Skeletal muscle satellite cell (primary cell): ENCODE results near the gene SLC15A1.
"Not testable (repeated sequence)": the region's sequence is repeated elsewhere in the genome, so short reads cannot be mapped to it uniquely, and the experiment has no call there.

Experiments used
- H3K27me3 ChIP-seq: 2 replicates; pipeline ENCODE4 v1.7.0; 2013; ENCODE audit warnings: low read length; ENCODE audit not compliant: control insufficient read depth, insufficient read depth
- H3K36me3 ChIP-seq: 2 replicates; pipeline ENCODE4 v1.7.0; 2013; ENCODE audit warnings: mild to moderate bottlenecking, control low read depth, low read length; ENCODE audit not compliant: insufficient read depth
- H3K4me1 ChIP-seq: 2 replicates; pipeline ENCODE4 v1.7.0; 2013; ENCODE audit warnings: low read length; ENCODE audit not compliant: control insufficient read depth, insufficient read depth
- H3K4me2 ChIP-seq: 2 replicates; pipeline ENCODE4 v1.7.0; 2013; ENCODE audit warnings: mild to moderate bottlenecking, low read length
- H3K4me3 ChIP-seq: 2 replicates; pipeline ENCODE4 v1.7.0; 2013; ENCODE audit warnings: low read length
- H3K9ac ChIP-seq: 2 replicates; pipeline ENCODE4 v1.7.0; 2013; ENCODE audit warnings: mild to moderate bottlenecking, low read depth, low read length, moderate library complexity
- H3K9me3 ChIP-seq: replicated peaks from 2 replicates; pipeline ENCODE4 v1.7.0; 2013; ENCODE audit warnings: mild to moderate bottlenecking, control low read depth, low read length

Gene SLC15A1

GRCh38 chr13:98651744-98652143 is 100.7 kb downstream of the SLC15A1 start:
- Histone ChIP-seq H3K4me1 (no peaks in the 10 kb centered on the region), H3K27me3 (peaks cover 6% of the 10 kb centered on the region), H3K9ac (no peak overlapping the region), H3K4me3 (no peak overlapping the region), H3K4me2 (no peak overlapping the region), H3K9me3 (no peaks in the 10 kb centered on the region), H3K36me3 (no peaks in the 10 kb centered on the region)

- Histone ChIP-seq H3K9me3 (no peaks in the 10 kb centered on the region), H3K4me2 (no peak overlapping the region), H3K9ac (no peak overlapping the region), H3K4me1 (no peaks in the 10 kb centered on the region), H3K27me3 (peaks cover 12% of the 10 kb centered on the region), H3K4me3 (no peak overlapping the region), H3K36me3 (no peaks in the 10 kb centered on the region)
Observed at GRCh38 chr13:98650396-98651107, 101.9 kb downstream of the SLC15A1 start.

DNA sequence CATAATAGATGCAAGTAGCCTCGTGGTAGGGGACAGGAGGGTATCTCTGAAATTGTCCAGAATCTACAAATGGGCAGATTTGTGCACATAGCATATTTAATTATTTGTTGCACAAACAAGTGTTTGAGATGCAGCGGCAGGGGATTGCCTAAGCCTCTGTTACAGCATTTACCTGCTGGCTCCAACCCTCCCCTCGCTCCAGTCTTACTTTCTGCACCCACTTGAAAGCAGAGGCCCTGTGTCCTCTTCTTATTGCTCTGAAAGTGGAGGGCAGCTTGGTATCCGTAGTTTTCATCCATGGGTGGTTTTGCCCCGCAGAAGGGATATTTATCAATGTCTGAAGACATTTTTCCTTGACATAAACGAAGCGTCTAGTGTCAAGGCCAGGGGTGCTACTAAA is 102.6 kb downstream of the SLC15A1 start:
- H3K9ac ChIP-seq, result no peak overlapping the region
- H3K4me2 ChIP-seq, result no peak overlapping the region
- no peaks in the 10 kb centered on the region for H3K9me3 ChIP-seq
- no peaks in the 10 kb centered on the region for H3K4me1 ChIP-seq
- H3K4me3 ChIP-seq, result no peak overlapping the region
- H3K36me3 ChIP-seq, result no peaks in the 10 kb centered on the region
- H3K27me3 ChIP-seq, result peaks cover 16% of the 10 kb centered on the region

DNA sequence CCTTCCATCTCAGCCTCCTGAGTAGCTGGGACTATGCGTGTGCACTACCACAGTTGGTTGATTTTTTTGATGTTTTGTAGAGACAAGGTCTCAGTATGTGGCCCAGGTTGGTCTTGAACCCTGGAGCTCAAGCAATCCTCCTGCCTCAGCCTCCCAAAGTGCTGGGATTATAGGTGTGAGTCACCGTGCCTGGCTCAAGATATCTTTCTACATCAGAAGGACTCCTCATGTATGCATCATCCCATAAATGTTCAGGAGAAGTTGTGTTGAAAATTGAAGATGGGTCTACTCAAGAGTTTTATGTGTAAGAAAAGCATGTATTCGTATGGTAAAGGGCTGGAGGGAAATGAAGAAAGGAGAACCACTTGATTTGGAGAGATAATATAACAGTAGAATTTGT is 103.8 kb downstream of the SLC15A1 start:
- no peak overlapping the region for H3K4me2 ChIP-seq
- no peak overlapping the region for H3K9ac ChIP-seq
- H3K4me1 ChIP-seq, result no peaks in the 10 kb centered on the region
- no peaks in the 10 kb centered on the region for H3K36me3 ChIP-seq
- H3K4me3 ChIP-seq, result no peak overlapping the region
- H3K27me3 ChIP-seq, result peaks cover 17% of the 10 kb centered on the region
- H3K9me3 ChIP-seq, result no peaks in the 10 kb centered on the region

- Histone ChIP-seq H3K4me1 (no peaks in the 10 kb centered on the region), H3K36me3 (no peaks in the 10 kb centered on the region), H3K4me3 (no peak overlapping the region), H3K27me3 (peaks cover 17% of the 10 kb centered on the region), H3K4me2 (no peak overlapping the region), H3K9ac (no peak overlapping the region), H3K9me3 (no peaks in the 10 kb centered on the region)
Observed at GRCh38 chr13:98648141-98648540, 104.3 kb downstream of the SLC15A1 start.

GRCh38 chr13:98647121-98647520 is 105.4 kb downstream of the SLC15A1 start:
- H3K36me3 ChIP-seq, result no peaks in the 10 kb centered on the region
- no peak overlapping the region for H3K4me2 ChIP-seq
- H3K9ac ChIP-seq, result no peak overlapping the region

GRCh38 chr13:98643479-98643878 is 109.0 kb downstream of the SLC15A1 start:
- Histone ChIP-seq H3K9ac (no peak overlapping the region), H3K9me3 (no peaks in the 10 kb centered on the region), H3K4me2 (no peak overlapping the region), H3K36me3 (no peaks in the 10 kb centered on the region), H3K4me3 (no peak overlapping the region), H3K4me1 (no peaks in the 10 kb centered on the region), H3K27me3 (peaks cover 20% of the 10 kb centered on the region)

More at GRCh38 chr13:98647121-98647520, 105.4 kb downstream of the SLC15A1 start:
- Histone ChIP-seq H3K4me1 (no peaks in the 10 kb centered on the region), H3K9me3 (no peaks in the 10 kb centered on the region), H3K27me3 (peaks cover 17% of the 10 kb centered on the region), H3K4me3 (no peak overlapping the region)

DNA sequence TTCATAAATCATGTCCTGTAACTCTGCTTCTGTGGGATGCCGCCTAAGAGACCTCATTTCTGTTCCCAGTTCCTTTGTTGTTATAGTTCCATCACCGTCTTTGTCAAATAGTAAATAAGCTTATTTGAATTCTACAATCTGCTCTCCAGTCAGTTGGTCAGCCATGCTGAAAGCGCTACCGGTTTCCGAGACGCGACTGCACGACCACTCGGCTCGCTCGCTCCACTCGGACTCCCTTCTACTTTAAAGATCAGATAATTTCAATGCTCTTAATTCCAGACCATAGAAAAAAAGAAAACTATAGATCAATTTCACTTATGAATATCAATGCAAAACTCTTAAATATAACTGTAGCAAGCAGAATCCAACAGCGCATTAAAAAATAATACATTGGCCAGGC is 111.4 kb downstream of the SLC15A1 start:
- no peaks in the 10 kb centered on the region for H3K9me3 ChIP-seq
- peaks cover 10% of the 10 kb centered on the region for H3K27me3 ChIP-seq
- no peak overlapping the region for H3K9ac ChIP-seq
- no peak overlapping the region for H3K4me3 ChIP-seq
- no peak overlapping the region for H3K4me2 ChIP-seq
- no peaks in the 10 kb centered on the region for H3K4me1 ChIP-seq
- no peaks in the 10 kb centered on the region for H3K36me3 ChIP-seq

- not testable (repeated sequence) for H3K4me3 ChIP-seq, H3K4me1 ChIP-seq, H3K9ac ChIP-seq, H3K4me2 ChIP-seq, H3K36me3 ChIP-seq, H3K9me3 ChIP-seq, H3K27me3 ChIP-seq
Observed at GRCh38 chr13:98639785-98640184, 112.7 kb downstream of the SLC15A1 start.

DNA sequence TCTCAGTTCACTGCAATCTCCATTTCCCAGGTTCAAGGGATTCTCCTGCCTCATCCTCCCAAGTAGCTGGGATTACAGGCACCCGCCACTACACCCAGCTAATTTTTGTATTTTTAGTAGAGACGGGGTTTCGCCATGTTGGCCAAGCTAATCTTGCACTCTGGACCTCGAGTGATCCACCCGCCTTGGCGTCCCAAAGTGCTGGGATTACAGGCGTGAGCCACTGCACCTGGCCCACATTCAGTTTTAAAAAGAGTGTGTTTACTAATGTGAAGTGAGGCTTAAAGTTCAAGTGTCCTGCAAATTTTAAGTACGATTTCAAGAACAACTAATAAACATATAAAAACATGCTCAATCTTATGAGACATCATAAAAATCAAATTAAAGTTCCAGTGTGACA is 114.1 kb downstream of the SLC15A1 start:
- not testable (repeated sequence) for H3K27me3 ChIP-seq, H3K9me3 ChIP-seq, H3K4me1 ChIP-seq, H3K4me3 ChIP-seq, H3K4me2 ChIP-seq, H3K36me3 ChIP-seq, H3K9ac ChIP-seq
